CD14-positive monocyte (primary cell): ENCODE measurements around the gene HAPLN3. TPM values are rescaled to one million over a fixed set of nuclear protein-coding genes. Genes with fewer than 3 reads are reported as not detected.

Experiments used
- DNase-seq, 3 donors: peaks; one replicate each; pipeline ENCODE4 v3.0.0-alpha.2; 2011 to 2022
- H2AFZ ChIP-seq: 2 replicates; pipeline ENCODE4 v1.6.0; 2012; ENCODE audit warnings: mild to moderate bottlenecking, low read depth, low read length, inconsistent platforms; ENCODE audit not compliant: insufficient read depth, poor library complexity, severe bottlenecking
- H3K27ac ChIP-seq, 2 donors: 1 replicate in 1 of 2; 2 replicates in 1 of 2; pipeline ENCODE4 v1.5.1; 2012 to 2013; ENCODE audit warnings: low read length in 2 of 2, control low read depth in 1 of 2, inconsistent platforms in 1 of 2, low read depth in 1 of 2, mild to moderate bottlenecking in 1 of 2
- H3K27me3 ChIP-seq, 2 donors: one replicate each; pipeline versions ENCODE4 v1.6.0 to v1.6.1; 2011 to 2013; ENCODE audit warnings: low read length in 2 of 2; ENCODE audit not compliant: control insufficient read depth in 2 of 2, insufficient read depth in 2 of 2
- H3K36me3 ChIP-seq, 2 donors: replicated peaks in 1 of 2; 1 replicate in 1 of 2; 2 replicates in 1 of 2; pipeline versions ENCODE4 v1.5.1 to v1.6.1; 2012 to 2013; ENCODE audit warnings: low read length in 2 of 2, control low read depth in 1 of 2, inconsistent platforms in 1 of 2, mild to moderate bottlenecking in 1 of 2; ENCODE audit not compliant: insufficient read depth in 2 of 2, control insufficient read depth in 1 of 2
- H3K4me1 ChIP-seq, 2 donors: 1 replicate in 1 of 2; 2 replicates in 1 of 2; pipeline versions ENCODE4 v1.5.1 to v1.6.1; 2012 to 2013; ENCODE audit warnings: low read length in 2 of 2, control low read depth in 1 of 2, inconsistent platforms in 1 of 2, mild to moderate bottlenecking in 1 of 2, moderate library complexity in 1 of 2; ENCODE audit not compliant: insufficient read depth in 2 of 2, control insufficient read depth in 1 of 2
- H3K4me2 ChIP-seq: replicated peaks from 2 replicates; pipeline ENCODE3; 2012; ENCODE audit warnings: low read length, moderate library complexity, mild to moderate bottlenecking; ENCODE audit not compliant: poor library complexity, severe bottlenecking; ENCODE audit errors: extremely low read depth
- H3K4me3 ChIP-seq, 3 experiments: fragments of 200-600 bp in 1 of 3; sonication (generic) in 1 of 3; replicated peaks in 1 of 3; 1 replicate in 2 of 3; 2 replicates in 1 of 3; pipeline ENCODE4 v1.5.1; 2011 to 2013; ENCODE audit warnings: low read length in 3 of 3, mild to moderate bottlenecking in 3 of 3, control low read depth in 2 of 3, low read depth in 2 of 3, inconsistent platforms in 1 of 3, moderate library complexity in 1 of 3
- H3K79me2 ChIP-seq: 2 replicates; pipeline ENCODE4 v1.6.0; 2012; ENCODE audit warnings: mild to moderate bottlenecking, control low read depth, inconsistent platforms, low read length, moderate library complexity; ENCODE audit not compliant: insufficient read depth
- H3K9ac ChIP-seq: 2 replicates; pipeline ENCODE4 v1.6.0; 2017; ENCODE audit warnings: low read length, mild to moderate bottlenecking; ENCODE audit not compliant: insufficient read depth, poor library complexity, severe bottlenecking
- H3K9me3 ChIP-seq, 2 donors: replicated peaks in 1 of 2; 1 replicate in 1 of 2; 2 replicates in 1 of 2; pipeline versions ENCODE4 v1.5.1 to v1.6.1; 2012 to 2013; ENCODE audit warnings: low read length in 2 of 2, control low read depth in 1 of 2; ENCODE audit not compliant: control insufficient read depth in 1 of 2, insufficient read depth in 1 of 2
- H4K20me1 ChIP-seq: 2 replicates; pipeline ENCODE4 v1.6.0; 2012; ENCODE audit warnings: mild to moderate bottlenecking, low read length, control low read depth, moderate library complexity; ENCODE audit not compliant: insufficient read depth
- H3K27ac Mint-ChIP-seq, 7 donors: one replicate each; pipeline ENCODE4 v1.8.0; 2020; ENCODE audit warnings: mild to moderate bottlenecking in 7 of 7, mixed read lengths in 7 of 7, moderate library complexity in 6 of 7, inconsistent platforms in 2 of 7
- H3K27me3 Mint-ChIP-seq, 3 donors: one replicate each; pipeline ENCODE4 v1.8.0; 2021 to 2022; ENCODE audit warnings: low read depth in 3 of 3, mild to moderate bottlenecking in 3 of 3, mixed read lengths in 3 of 3, moderate library complexity in 3 of 3, inconsistent platforms in 1 of 3
- H3K36me3 Mint-ChIP-seq, 2 donors: one replicate each; pipeline ENCODE4 v1.8.0; 2020; ENCODE audit warnings: mixed read lengths in 2 of 2, inconsistent platforms in 1 of 2, mild to moderate bottlenecking in 1 of 2
- H3K4me1 Mint-ChIP-seq: one replicate; pipeline ENCODE4 v1.8.0; 2020; ENCODE audit warnings: mild to moderate bottlenecking, mixed read lengths
- H3K4me3 Mint-ChIP-seq, 2 donors: one replicate each; pipeline ENCODE4 v1.8.0; 2020; ENCODE audit warnings: mild to moderate bottlenecking in 2 of 2, mixed read lengths in 2 of 2, moderate library complexity in 1 of 2
- H3K9me3 Mint-ChIP-seq, 7 donors: one replicate each; pipeline ENCODE4 v1.8.0; 2020 to 2022; ENCODE audit warnings: mixed read lengths in 7 of 7, mild to moderate bottlenecking in 6 of 7, moderate library complexity in 6 of 7, inconsistent platforms in 2 of 7
- WGBS: methylation state at CpG from one replicate; pipeline ENCODE4 v1.1.5; 2013; ENCODE audit warnings: missing lambda C conversion rate; ENCODE audit not compliant: insufficient coverage; 5-methylcytosine and 5-hydroxymethylcytosine counted together
- intact Hi-C, 2 donors: fragments of 100-400 bp; cut with micrococcal nuclease; formaldehyde crosslinking; loops; one replicate each; pipeline versions ENCODE4 v1.15.0 to v1.15.1; 2023
- polyA plus RNA-seq, 3 donors: library from polyadenylated mRNA; depleted of rRNA in 1 of 3; unstranded in 2 of 3; stranded (reverse) in 1 of 3; fragments of 300-500 nt in 2 of 3; fragments of >200 nt in 1 of 3; fragmentation: Illumina TruSeq in 2 of 3; gene quantifications; 1 replicate in 2 of 3; 2 replicates in 1 of 3; pipeline ENCODE4 v1.2.3, GENCODE V29; 2012 to 2021
- TF ChIP-seq, protein P1 (sequence below): fragments of 200-600 bp; IDR thresholded peaks from one replicate; pipeline ENCODE4 v1.8.0; 2022; ENCODE audit warnings: antibody characterized with exemption, mild to moderate bottlenecking

The HAPLN3 gene
- polyA plus RNA-seq, 3 donors, result 0.60 to 2.8 (median 0.65) TPM

DNA sequence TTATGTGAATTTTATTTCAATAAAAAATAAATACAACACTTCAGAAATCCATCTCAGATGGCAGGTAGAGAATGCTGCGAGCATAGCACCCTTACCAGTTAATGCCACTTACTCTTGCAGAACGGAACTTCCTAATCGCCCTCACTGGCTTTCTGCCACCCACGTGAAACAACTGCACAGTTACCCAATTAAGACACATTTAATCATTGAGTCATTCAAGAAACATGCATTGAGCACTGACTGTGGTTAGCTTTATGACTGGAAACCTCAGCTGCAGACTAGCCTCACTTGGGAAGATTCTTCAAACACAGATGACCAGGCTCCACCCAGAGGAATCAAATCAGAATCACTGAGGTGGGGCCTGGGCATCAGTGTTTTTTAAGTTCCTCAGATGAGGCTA, 23.4 kb upstream of the HAPLN3 start:
- 5% methylated on average over 4 of the region's 4 CpGs for WGBS
- peaks cover 0 to 6% (median 3%) of the 10 kb centered on the region in 3 donors for H3K27me3 Mint-ChIP-seq
- Histone ChIP-seq H3K4me2 (no peak overlapping the region), H3K9me3 (no peaks in the 10 kb centered on the region), H3K79me2 (no peaks in the 10 kb centered on the region), H3K36me3 (no peaks in the 10 kb centered on the region), H3K27me3 (no peaks in the 10 kb centered on the region), H3K27ac (no peak overlapping the region), H4K20me1 (no peaks in the 10 kb centered on the region), H3K4me3 (no peak overlapping the region), H2AFZ (no peak overlapping the region), H3K9ac (no peak overlapping the region), H3K4me1 (peaks cover under 1 to 14% of the 10 kb centered on the region in 2 donors)
- intact Hi-C loops, result no loop called here
- no peak overlapping the region for H3K4me3 Mint-ChIP-seq
- H3K9me3 Mint-ChIP-seq, result no peaks in the 10 kb centered on the region
- peak; percentile 24 to 46 (median 35) for DNase-seq
- H3K27ac Mint-ChIP-seq, result peak overlapping the region in 2 of 7 donors; percentile 51 to 63
- H3K36me3 Mint-ChIP-seq, result no peaks in the 10 kb centered on the region
- peaks cover 18% of the 10 kb centered on the region for H3K4me1 Mint-ChIP-seq
- TF ChIP-seq, protein P1, sequence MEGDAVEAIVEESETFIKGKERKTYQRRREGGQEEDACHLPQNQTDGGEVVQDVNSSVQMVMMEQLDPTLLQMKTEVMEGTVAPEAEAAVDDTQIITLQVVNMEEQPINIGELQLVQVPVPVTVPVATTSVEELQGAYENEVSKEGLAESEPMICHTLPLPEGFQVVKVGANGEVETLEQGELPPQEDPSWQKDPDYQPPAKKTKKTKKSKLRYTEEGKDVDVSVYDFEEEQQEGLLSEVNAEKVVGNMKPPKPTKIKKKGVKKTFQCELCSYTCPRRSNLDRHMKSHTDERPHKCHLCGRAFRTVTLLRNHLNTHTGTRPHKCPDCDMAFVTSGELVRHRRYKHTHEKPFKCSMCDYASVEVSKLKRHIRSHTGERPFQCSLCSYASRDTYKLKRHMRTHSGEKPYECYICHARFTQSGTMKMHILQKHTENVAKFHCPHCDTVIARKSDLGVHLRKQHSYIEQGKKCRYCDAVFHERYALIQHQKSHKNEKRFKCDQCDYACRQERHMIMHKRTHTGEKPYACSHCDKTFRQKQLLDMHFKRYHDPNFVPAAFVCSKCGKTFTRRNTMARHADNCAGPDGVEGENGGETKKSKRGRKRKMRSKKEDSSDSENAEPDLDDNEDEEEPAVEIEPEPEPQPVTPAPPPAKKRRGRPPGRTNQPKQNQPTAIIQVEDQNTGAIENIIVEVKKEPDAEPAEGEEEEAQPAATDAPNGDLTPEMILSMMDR, result no peak

DNA sequence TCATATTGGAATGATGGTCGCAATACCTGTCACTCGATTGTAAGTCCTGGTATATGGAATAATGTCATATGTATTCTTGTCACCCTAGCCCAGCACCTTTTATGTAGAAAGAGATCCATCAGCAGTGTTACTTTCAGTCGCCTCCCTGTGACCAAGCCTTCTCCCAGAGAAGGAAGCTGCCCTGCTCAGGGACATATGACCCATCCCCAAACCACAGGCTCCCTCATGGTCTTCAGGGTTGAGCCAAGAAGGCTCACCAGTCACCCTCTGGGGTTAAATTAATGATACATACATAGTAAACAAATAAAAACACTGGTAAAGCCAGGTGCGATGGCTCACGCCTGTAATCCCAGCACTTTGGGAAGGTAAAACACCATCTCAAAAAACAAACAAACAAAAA, 22.4 kb upstream of the HAPLN3 start:
- no peak overlapping the region for H3K9ac ChIP-seq
- H3K4me3 Mint-ChIP-seq, result no peak overlapping the region

More for the DNA sequence above, 22.4 kb upstream of the HAPLN3 start:
- Histone ChIP-seq H2AFZ (no peak overlapping the region), H3K4me2 (no peak overlapping the region), H3K36me3 (no peaks in the 10 kb centered on the region), H3K9me3 (no peaks in the 10 kb centered on the region), H3K27ac (no peak overlapping the region), H4K20me1 (no peaks in the 10 kb centered on the region), H3K4me3 (no peak overlapping the region), H3K4me1 (peaks cover 7 to 14% of the 10 kb centered on the region in 2 donors), H3K27me3 (peaks cover 0 to 2% of the 10 kb centered on the region in 2 donors), H3K79me2 (no peaks in the 10 kb centered on the region)
- no peak for DNase-seq
- Mint-ChIP-seq H3K36me3 (no peaks in the 10 kb centered on the region), H3K9me3 (no peaks in the 10 kb centered on the region), H3K27me3 (peaks cover 0 to 6% (median 6%) of the 10 kb centered on the region in 3 donors), H3K4me1 (peaks cover 23% of the 10 kb centered on the region), H3K27ac (no peak overlapping the region)
- no CpG with 5 or more reads among the region's 5 CpGs for WGBS
- intact Hi-C loops, result no loop called here
- TF ChIP-seq, protein P1, result no peak
